OCI-LY3 (cell line): ENCODE measurements around the gene TCEAL9.

ENCODE experiments used
- H2AFZ ChIP-seq: fragments of 200-600, 300-600 bp; shearing (Covaris generic); 2 replicates; pipeline ENCODE4 v1.6.0; 2014; ENCODE audit warnings: antibody characterized with exemption, low read depth, low read length
- H3K27ac ChIP-seq: fragments of 200-600, 300-600 bp; sonication (generic); 2 replicates; pipeline ENCODE4 v1.5.1; 2014; ENCODE audit warnings: mild to moderate bottlenecking, low read length, moderate library complexity, mixed read lengths
- H3K27me3 ChIP-seq: fragments of 200-600, 300-600 bp; sonication (generic); 2 replicates; pipeline ENCODE4 v1.6.1; 2014; ENCODE audit warnings: low read depth, low read length, mixed read lengths
- H3K36me3 ChIP-seq: fragments of 200-600, 300-600 bp; sonication (generic); replicated peaks from 2 replicates; pipeline ENCODE3; 2014; ENCODE audit warnings: low read depth, low read length, mixed read lengths
- H3K4me1 ChIP-seq: fragments of 300-600, 200-600 bp; sonication (generic); 2 replicates; pipeline ENCODE4 v1.6.1; 2014; ENCODE audit warnings: low read length, mixed read lengths
- H3K4me2 ChIP-seq: fragments of 200-600, 300-600 bp; sonication (generic); 2 replicates; pipeline ENCODE4 v1.6.1; 2014; ENCODE audit warnings: low read length, mixed read lengths
- H3K4me3 ChIP-seq: fragments of 300-600, 200-600 bp; sonication (generic); 2 replicates; pipeline ENCODE4 v1.5.1; 2014; ENCODE audit warnings: antibody characterized with exemption, mild to moderate bottlenecking, low read length, moderate library complexity
- H3K79me2 ChIP-seq: fragments of 300-600, 200-600 bp; shearing (Covaris generic); 2 replicates; pipeline ENCODE4 v1.6.1; 2014; ENCODE audit warnings: mild to moderate bottlenecking, low read length, mixed read lengths
- H3K9ac ChIP-seq: fragments of 300-600, 200-600 bp; shearing (Covaris generic); 2 replicates; pipeline ENCODE4 v1.6.0; 2014; ENCODE audit warnings: mild to moderate bottlenecking, low read length, moderate library complexity
- H3K9me3 ChIP-seq: fragments of 200-600, 300-600 bp; shearing (Covaris generic); 2 replicates; pipeline ENCODE4 v1.6.1; 2014; ENCODE audit warnings: low read length, mixed read lengths; ENCODE audit not compliant: insufficient read depth
- H4K20me1 ChIP-seq: fragments of 200-600, 300-600 bp; sonication (generic); 2 replicates; pipeline ENCODE4 v1.6.1; 2016; ENCODE audit warnings: low read length, mixed read lengths; ENCODE audit not compliant: insufficient read depth
- CTCF ChIP-seq: fragments of 200-600, 300-600 bp; sonication (generic); IDR thresholded peaks from 2 replicates; pipeline ENCODE4 v1.5.1; 2014; ENCODE audit warnings: antibody characterized with exemption, low read length, low read depth
- EZH2phosphoT487 ChIP-seq: fragments of 200-600 bp; shearing (Covaris generic); IDR thresholded peaks from 2 replicates; pipeline ENCODE4 v1.6.1; 2018; ENCODE audit warnings: antibody characterized with exemption, mixed run types, low read depth

TCEAL9 gene

GRCh38 chrX:103356130-103356798, at the start of gene TCEAL9:
TCEAL9 (plus strand) TSS chrX:103356506; CDS start chrX:103357685, 1,179 bp downstream.
- peak within 1 kb of the TSS; percentile 95 for H2AFZ ChIP-seq

GRCh38 chrX:103309860-103310554, 46.3 kb upstream of the TCEAL9 start:
- no peak overlapping the region for H3K27ac ChIP-seq
- H3K4me3 ChIP-seq = peak overlapping the region; percentile 96
- peak overlapping the region; percentile 87 for H3K4me2 ChIP-seq
- H4K20me1 ChIP-seq = no peaks in the 10 kb centered on the region
- no peak for TF ChIP-seq EZH2phosphoT487
- TF ChIP-seq CTCF = no peak
- no peaks in the 10 kb centered on the region for H3K27me3 ChIP-seq
- H3K9ac ChIP-seq = peak overlapping the region; percentile 60
- H3K36me3 ChIP-seq = no peaks in the 10 kb centered on the region
- H3K79me2 ChIP-seq = no peaks in the 10 kb centered on the region
- peak overlapping the region; percentile 100; the same call in 1 of the 2 replicates for H2AFZ ChIP-seq
- H3K4me1 ChIP-seq = peaks cover 2% of the 10 kb centered on the region
- no peaks in the 10 kb centered on the region for H3K9me3 ChIP-seq

More at GRCh38 chrX:103356130-103356798, at the start of gene TCEAL9:
- Histone ChIP-seq H3K36me3 (no peaks in the 10 kb centered on the region), H3K9ac (peak within 1 kb of the TSS; percentile 75), H3K79me2 (no peaks in the 10 kb centered on the region), H3K4me1 (0 out of 2 replicates have a peak, but pooled peaks cover 5% of the 10 kb centered on the region), H3K27me3 (no peaks in the 10 kb centered on the region), H3K4me3 (peak within 1 kb of the TSS; percentile 91), H3K27ac (no peak within 1 kb of the TSS), H3K4me2 (peak within 1 kb of the TSS; percentile 87), H4K20me1 (no peaks in the 10 kb centered on the region), H3K9me3 (no peaks in the 10 kb centered on the region)
- TF ChIP-seq CTCF (no peak), EZH2phosphoT487 (no peak)

- Histone ChIP-seq H3K4me3 (peak within 1 kb of the TSS; percentile 96), H3K79me2 (no peaks in the 10 kb centered on the region), H3K27ac (no peak within 1 kb of the TSS), H3K4me2 (peak within 1 kb of the TSS; percentile 87), H3K27me3 (no peaks in the 10 kb centered on the region), H3K4me1 (no peaks in the 10 kb centered on the region), H4K20me1 (no peaks in the 10 kb centered on the region), H3K9ac (peak within 1 kb of the TSS; percentile 60), H3K9me3 (no peaks in the 10 kb centered on the region), H2AFZ (peak within 1 kb of the TSS; percentile 100), H3K36me3 (no peaks in the 10 kb centered on the region)
- TF ChIP-seq CTCF = no peak
- TF ChIP-seq EZH2phosphoT487 = no peak
Observed at GRCh38 chrX:103310555-103311398, 45.5 kb upstream of the TCEAL9 start, which contains the start of gene BEX2. BEX2 (minus strand) TSS chrX:103310990; CDS start chrX:103309976, 1,014 bp downstream.

GRCh38 chrX:103311399-103311780, 44.9 kb upstream of the TCEAL9 start:
- no peak overlapping the region for H3K27ac ChIP-seq
- H3K36me3 ChIP-seq = no peaks in the 10 kb centered on the region
- peak overlapping the region; percentile 60 for H3K9ac ChIP-seq
- no peak for TF ChIP-seq EZH2phosphoT487
- TF ChIP-seq CTCF = no peak
- H3K9me3 ChIP-seq = no peaks in the 10 kb centered on the region
- H3K4me2 ChIP-seq = peak overlapping the region; percentile 87
- no peaks in the 10 kb centered on the region for H4K20me1 ChIP-seq
- H3K79me2 ChIP-seq = no peaks in the 10 kb centered on the region
- peak overlapping the region; percentile 96 for H3K4me3 ChIP-seq
- no peaks in the 10 kb centered on the region for H3K27me3 ChIP-seq
- no peaks in the 10 kb centered on the region for H3K4me1 ChIP-seq
- peak overlapping the region; percentile 100 for H2AFZ ChIP-seq
